SU-DHL-6 (cell line): ENCODE measurements around the gene LENG9.
"Not testable (repeated sequence)": the region's sequence is repeated elsewhere in the genome, so short reads cannot be mapped to it uniquely, and the experiment has no call there.

Experiments used
- H2AFZ ChIP-seq: fragments of 200-600 bp; sonication (generic); 2 replicates; pipeline ENCODE4 v1.6.1; 2014; ENCODE audit warnings: low read depth, mild to moderate bottlenecking, moderate library complexity, mixed read lengths, antibody characterized with exemption, low read length; ENCODE audit not compliant: severe bottlenecking
- H3F3A ChIP-seq: fragments of 200-600 bp; shearing (Covaris generic); 2 replicates; pipeline ENCODE4 v1.6.0; 2016; ENCODE audit warnings: antibody characterized with exemption, mild to moderate bottlenecking; ENCODE audit not compliant: insufficient read depth
- H3K27ac ChIP-seq: fragments of 200-600 bp; sonication (generic); 2 replicates; pipeline ENCODE4 v1.5.1; 2016; ENCODE audit warnings: low read depth, mild to moderate bottlenecking, low read length, moderate library complexity, mixed read lengths
- H3K27me3 ChIP-seq: fragments of 200-600 bp; sonication (generic), shearing (Covaris generic); 2 replicates; pipeline ENCODE4 v1.6.0; 2014; ENCODE audit warnings: mild to moderate bottlenecking, low read length
- H3K36me3 ChIP-seq: fragments of 200-600 bp; sonication (generic); 2 replicates; pipeline ENCODE4 v1.6.1; 2014; ENCODE audit warnings: mild to moderate bottlenecking, low read length, mixed read lengths
- H3K4me2 ChIP-seq: fragments of 300-600, 200-600 bp; shearing (Covaris generic), sonication (generic); 2 replicates; pipeline ENCODE4 v1.6.0; 2014; ENCODE audit warnings: low read length, low read depth, mild to moderate bottlenecking; ENCODE audit not compliant: poor library complexity, severe bottlenecking
- H3K4me3 ChIP-seq: fragments of 200-600 bp; sonication (generic); 2 replicates; pipeline ENCODE4 v1.5.1; 2014; ENCODE audit warnings: antibody characterized with exemption, low read length, mild to moderate bottlenecking, mixed read lengths; ENCODE audit not compliant: insufficient read depth, poor library complexity, severe bottlenecking
- H3K79me2 ChIP-seq: fragments of 200-600 bp; sonication (generic); 2 replicates; pipeline ENCODE4 v1.6.1; 2014; ENCODE audit warnings: mild to moderate bottlenecking, low read length, moderate library complexity; ENCODE audit not compliant: insufficient read depth
- H3K9ac ChIP-seq: fragments of 200-600 bp; sonication (generic); 2 replicates; pipeline ENCODE4 v1.7.0; 2014; ENCODE audit warnings: mild to moderate bottlenecking, low read length
- H3K9me2 ChIP-seq: fragments of 200-600 bp; sonication (generic); replicated peaks from 2 replicates; pipeline ENCODE4 v1.6.1; 2014; ENCODE audit warnings: low read length; ENCODE audit not compliant: insufficient read depth
- H3K9me3 ChIP-seq: fragments of 200-600 bp; sonication (generic); 2 replicates; pipeline ENCODE4 v1.6.1; 2014; ENCODE audit warnings: low read length, mixed read lengths; ENCODE audit not compliant: insufficient read depth
- H4K20me1 ChIP-seq: fragments of 200-600 bp; sonication (generic); 2 replicates; pipeline ENCODE4 v1.6.1; 2014; ENCODE audit warnings: low read depth, mild to moderate bottlenecking, antibody characterized with exemption, low read length, moderate library complexity, mixed read lengths
- CTCF ChIP-seq: fragments of 200-600 bp; sonication (generic); IDR thresholded peaks from one replicate; pipeline ENCODE4 v1.5.1; 2017; ENCODE audit warnings: antibody characterized with exemption, mild to moderate bottlenecking, low read length, moderate library complexity; ENCODE audit not compliant: insufficient read depth, poor library complexity, severe bottlenecking
- EZH2phosphoT487 ChIP-seq: fragments of 200-600 bp; sonication (generic), shearing (Covaris generic); conservative IDR thresholded peaks from 2 replicates; pipeline ENCODE4 v1.6.1; 2018; ENCODE audit warnings: mild to moderate bottlenecking, antibody characterized with exemption, low read length, moderate library complexity, mixed read lengths

Gene LENG9

GRCh38 chr19:54470276-54470887 lies 6.8 kb upstream of the LENG9 start:
- no peaks in the 10 kb centered on the region for H3K9me2 ChIP-seq
- no peak overlapping the region for H3K4me3 ChIP-seq
- H3K9ac ChIP-seq: no peak overlapping the region
- H4K20me1 ChIP-seq: no peaks in the 10 kb centered on the region
- no peaks in the 10 kb centered on the region for H3K9me3 ChIP-seq
- H3K27me3 ChIP-seq: no peaks in the 10 kb centered on the region
- no peaks in the 10 kb centered on the region for H3K79me2 ChIP-seq
- no peak overlapping the region for H3K27ac ChIP-seq
- H2AFZ ChIP-seq: no peak overlapping the region
- TF ChIP-seq CTCF (no peak), EZH2phosphoT487 (no peak)
- H3K36me3 ChIP-seq: no peaks in the 10 kb centered on the region
- H3F3A ChIP-seq: no peaks in the 10 kb centered on the region
- no peak overlapping the region for H3K4me2 ChIP-seq

GRCh38 chr19:54469496-54469934 lies 5.9 kb upstream of the LENG9 start:
- TF ChIP-seq EZH2phosphoT487: no peak
- TF ChIP-seq CTCF: no peak
- Histone ChIP-seq H3F3A (peaks cover 3% of the 10 kb centered on the region; the same call in 1 of the 2 replicates), H3K9me2 (no peaks in the 10 kb centered on the region), H3K9me3 (no peaks in the 10 kb centered on the region), H3K36me3 (no peaks in the 10 kb centered on the region), H3K9ac (no peak overlapping the region), H2AFZ (no peak overlapping the region), H3K27me3 (no peaks in the 10 kb centered on the region), H3K79me2 (no peaks in the 10 kb centered on the region), H4K20me1 (no peaks in the 10 kb centered on the region), H3K27ac (no peak overlapping the region), H3K4me2 (no peak overlapping the region), H3K4me3 (no peak overlapping the region)

- H3K27ac ChIP-seq, H3K4me2 ChIP-seq, H2AFZ ChIP-seq: not testable (repeated sequence)
Measured at GRCh38 chr19:54466110-54466480, 2.5 kb upstream of the LENG9 start.

GRCh38 chr19:54465426-54466109 lies 2.0 kb upstream of the LENG9 start:
- H3K4me3 ChIP-seq: no peak overlapping the region

More at GRCh38 chr19:54466110-54466480, 2.5 kb upstream of the LENG9 start:
- not testable (repeated sequence) for H3K36me3 ChIP-seq, H3K4me3 ChIP-seq, H3K9ac ChIP-seq, H3K9me3 ChIP-seq, H3K79me2 ChIP-seq, H3K9me2 ChIP-seq, H3K27me3 ChIP-seq, H4K20me1 ChIP-seq
- peaks cover 23% of the 10 kb centered on the region; the same call in 1 of the 2 replicates for H3F3A ChIP-seq

More at GRCh38 chr19:54465426-54466109, 2.0 kb upstream of the LENG9 start:
- Histone ChIP-seq H3K79me2 (no peaks in the 10 kb centered on the region), H3K27me3 (no peaks in the 10 kb centered on the region), H2AFZ (no peak overlapping the region), H3K36me3 (no peaks in the 10 kb centered on the region), H3K9me3 (no peaks in the 10 kb centered on the region), H3F3A (peaks cover 24% of the 10 kb centered on the region; the same call in 1 of the 2 replicates), H3K27ac (no peak overlapping the region), H3K9ac (no peak overlapping the region), H4K20me1 (no peaks in the 10 kb centered on the region), H3K9me2 (no peaks in the 10 kb centered on the region), H3K4me2 (no peak overlapping the region)
- TF ChIP-seq EZH2phosphoT487: no peak
- no peak for TF ChIP-seq CTCF
